HepG2 (cell line): Measurements from ENCODE around the gene MTA2. TPM values are rescaled to one million over a fixed set of nuclear protein-coding genes. Genes with fewer than 3 reads are reported as not detected.
"Not testable (repeated sequence)": the region's sequence is repeated elsewhere in the genome, so short reads cannot be mapped to it uniquely, and the experiment has no call there.

Experiments used
- ATAC-seq: fragments of 200-7000 bp; cut with Tn5 transposase; 3 replicates; pipeline ENCODE4 v1.9.1; 2020; ENCODE audit warnings: mild to moderate bottlenecking, moderate library complexity
- BruUV-seq: library from RNA; stranded (reverse); fragments of 400-500 nt; replicated peaks from 2 replicates; lab custom pipeline; 2021; lab: Mats Ljungman, UMichigan
- CTCF ChIA-PET: fragments of 300-600 bp; formaldehyde crosslinking; extraction: SDS; loops from one replicate; lab custom pipeline; 2021; ENCODE audit warnings: low total read pairs, inconsistent platforms, low intra/inter-chr PET ratio; lab: Yijun Ruan, JAX
- POLR2A ChIA-PET: fragments of 350-600 bp; sonication (Branson Sonifier 250); formaldehyde crosslinking; loops from one replicate; lab custom pipeline; 2020; ENCODE audit warnings: antibody characterized with exemption, inconsistent platforms; lab: Yijun Ruan, JAX
- DNase-seq: peaks from one replicate; pipeline ENCODE4 v3.0.0-alpha.2; 2015; ENCODE audit warnings: low spot score
- FAIRE-seq: peaks from 3 replicates; lab custom pipeline; 2011; peaks lifted over from hg19 to GRCh38; lab: Jason Lieb, UNC
- H2AFZ ChIP-seq: one replicate; pipeline ENCODE4 v1.6.1; 2011; ENCODE audit warnings: low read length, inconsistent platforms
- H3K27ac ChIP-seq: fragments of 300-600 bp; 3 replicates; pipeline ENCODE4 v1.8.0; 2011; ENCODE audit warnings: mixed run types, mild to moderate bottlenecking, mixed read lengths, low read length, inconsistent platforms; ENCODE audit not compliant: insufficient read depth; ENCODE audit errors: extremely low read length
- H3K27me3 ChIP-seq, 2 experiments: fragments of 200-600 bp in 1 of 2; 2 replicates in 1 of 2; 3 replicates in 1 of 2; pipeline versions ENCODE4 v1.6.0 to v1.8.0; 2011; ENCODE audit warnings: low read length in 2 of 2, mild to moderate bottlenecking in 2 of 2, moderate library complexity in 2 of 2, inconsistent platforms in 1 of 2; ENCODE audit not compliant: insufficient read depth in 2 of 2, control insufficient read depth in 1 of 2
- H3K36me3 ChIP-seq, 2 experiments: fragments of 200-600 bp in 1 of 2; replicated peaks in 1 of 2; 2 replicates in 1 of 2; 3 replicates in 1 of 2; pipeline versions ENCODE4 v1.5.1 to v1.8.0; 2011; ENCODE audit warnings: low read length in 2 of 2, inconsistent platforms in 1 of 2; ENCODE audit not compliant: insufficient read depth in 2 of 2, control insufficient read depth in 1 of 2
- H3K4me1 ChIP-seq: 2 replicates; pipeline ENCODE4 v1.5.1; 2012; ENCODE audit warnings: low read length, inconsistent platforms; ENCODE audit not compliant: insufficient read depth
- H3K4me2 ChIP-seq: 2 replicates; pipeline ENCODE4 v1.6.0; 2011; ENCODE audit warnings: low read depth, low read length, inconsistent platforms
- H3K4me3 ChIP-seq, 3 experiments: fragments of 200-600 bp in 1 of 3; sonication (generic), shearing (Covaris generic) in 1 of 3; replicated peaks in 1 of 3; 2 replicates each; pipeline ENCODE4 v1.5.1; 2011 to 2016; ENCODE audit warnings: low read length in 3 of 3, inconsistent platforms in 2 of 3, low read depth in 2 of 3, mild to moderate bottlenecking in 2 of 3, control low read depth in 1 of 3, mixed read lengths in 1 of 3; ENCODE audit not compliant: insufficient read depth in 1 of 3
- H3K79me2 ChIP-seq: one replicate; pipeline ENCODE4 v1.6.1; 2011; ENCODE audit warnings: low read length, inconsistent platforms; ENCODE audit not compliant: insufficient read depth
- H3K9ac ChIP-seq: 2 replicates; pipeline ENCODE4 v1.6.0; 2011; ENCODE audit warnings: mild to moderate bottlenecking, low read depth, low read length, inconsistent platforms; ENCODE audit not compliant: insufficient read depth
- H3K9me3 ChIP-seq: 2 replicates; pipeline ENCODE4 v1.5.1; 2012; ENCODE audit warnings: mild to moderate bottlenecking, low read length
- H4K20me1 ChIP-seq: 2 replicates; pipeline ENCODE4 v1.6.0; 2011; ENCODE audit warnings: inconsistent platforms, mild to moderate bottlenecking, low read length, moderate library complexity; ENCODE audit not compliant: insufficient read depth
- E2F1 ChIP-seq: sonication (generic); formaldehyde crosslinking; IDR thresholded peaks from 2 replicates; pipeline ENCODE4 v1.5.0; 2020; ENCODE audit warnings: missing genetic modification reagents
- HOXA7 ChIP-seq: sonication (generic); formaldehyde crosslinking; IDR thresholded peaks from 2 replicates; pipeline ENCODE4 v1.8.1; 2022; ENCODE audit warnings: mild to moderate bottlenecking, missing genetic modification reagents, moderate library complexity
- JUN ChIP-seq: sonication (generic); formaldehyde crosslinking; IDR thresholded peaks from 2 replicates; pipeline ENCODE4 v1.4.0; 2020; ENCODE audit warnings: mild to moderate bottlenecking, missing genetic modification reagents
- MTA1 ChIP-seq: sonication (generic); formaldehyde crosslinking; IDR thresholded peaks from 2 replicates; pipeline ENCODE4 v1.4.0; 2020; ENCODE audit warnings: missing genetic modification reagents, mild to moderate bottlenecking, borderline replicate concordance
- POLR2AphosphoS5 ChIP-seq: IDR thresholded peaks from 2 replicates; pipeline ENCODE4 v1.6.1; 2012; ENCODE audit warnings: low read depth, low read length
- TBX2 ChIP-seq: sonication (generic); formaldehyde crosslinking; IDR thresholded peaks from 2 replicates; pipeline ENCODE4 v1.5.0; 2020; ENCODE audit warnings: missing genetic modification reagents, mild to moderate bottlenecking, borderline replicate concordance
- ZFP91 ChIP-seq: sonication (generic); formaldehyde crosslinking; IDR thresholded peaks from 2 replicates; pipeline ENCODE4 v1.9.0; 2022; ENCODE audit warnings: missing genetic modification reagents, mild to moderate bottlenecking, borderline replicate concordance
- ZNF160 ChIP-seq: sonication (generic); formaldehyde crosslinking; IDR thresholded peaks from 2 replicates; pipeline ENCODE4 v1.8.0; 2022; ENCODE audit warnings: mild to moderate bottlenecking, inconsistent platforms, missing genetic modification reagents
- ZNF879 ChIP-seq: sonication (generic); formaldehyde crosslinking; IDR thresholded peaks from 2 replicates; pipeline ENCODE4 v1.8.1; 2023; ENCODE audit warnings: missing genetic modification reagents
- WGBS: methylation state at CpG from one replicate; pipeline ENCODE4 v1.1.6; 2017; ENCODE audit warnings: low lambda C conversion rate; 5-methylcytosine and 5-hydroxymethylcytosine counted together
- in situ Hi-C: cut with HindIII; loops from 2 replicates; pipeline ENCODE4 v1.10.0; 2017; ENCODE audit warnings: low pct_unique_long_range_greater_than_20kb; ENCODE audit not compliant: extremely low pct_ligation_motif_present
- intact Hi-C: fragments of 100-400 bp; cut with micrococcal nuclease; formaldehyde crosslinking; loops from one replicate; pipeline ENCODE4 v1.10.0; 2022; ENCODE audit not compliant: unreplicated experiment
- polyA plus RNA-seq, 8 experiments: library from polyadenylated mRNA; depleted of rRNA in 3 of 8; stranded (reverse) in 7 of 8; unstranded in 1 of 8; fragments of >200 nt; fragmentation: Illumina TruSeq in 4 of 8; extraction: Trizol in 4 of 8; gene quantifications; 2 replicates each; pipeline versions ENCODE4 v1.2.1 to v1.2.3, GENCODE V29; 2011 to 2016; ENCODE audit warnings: low read depth in 4 of 8, missing spikeins in 1 of 8, mixed read lengths in 1 of 8; ENCODE audit not compliant: insufficient read depth in 1 of 8
- total RNA-seq, 5 experiments: library from RNA; depleted of rRNA; stranded (reverse); fragments of >200 nt; fragmentation: Illumina TruSeq; extraction: Trizol; gene quantifications; 2 replicates each; pipeline ENCODE4 v1.2.3, GENCODE V29; 2016; ENCODE audit warnings: low read depth in 1 of 5

The MTA2 gene
- total and polyA plus RNA-seq, 2 of the 13 experiments (the other 11 are each of a cell fraction or from before 2014, with no cell fraction given) = 14.0 to 70.0 TPM

- Histone ChIP-seq H3K27ac (peak overlapping the region; percentile 47), H3K36me3 (peaks cover 10 to 58% of the 10 kb centered on the region in 2 experiments), H4K20me1 (peaks cover 14% of the 10 kb centered on the region; the same call in 1 of the 2 replicates), H3K4me1 (peaks cover 70% of the 10 kb centered on the region)
- not testable (repeated sequence) for H3K4me3 ChIP-seq, ATAC-seq, H3K4me2 ChIP-seq, H2AFZ ChIP-seq, H3K27me3 ChIP-seq, H3K79me2 ChIP-seq, H3K9me3 ChIP-seq, FAIRE-seq, DNase-seq, H3K9ac ChIP-seq
- intact Hi-C loops = loop anchor here (1.0 to 2.0 kb wide), 3 partner anchors 17 to 165 kb away; no protein-coding TSS in a partner anchor
- ChIA-PET POLR2A (interaction anchor here (1.2 to 2.3 kb wide), 6 partner anchors 8 to 112 kb away, joined by 3 to 22 read pairs (median 4); partner anchors contain the start of genes AHNAK, EEF1G, LBHD1 and TUT1), CTCF (interaction anchor here (0.7 to 2.9 kb wide), 5 partner anchors 11 to 179 kb away, joined by 3 to 32 read pairs (median 10); no protein-coding TSS in a partner anchor)
- 100% methylated on average over 2 of the region's 5 CpGs for WGBS
- in situ Hi-C loops = loop anchor here (5.0 kb wide), 1 partner anchor 162 kb away; no protein-coding TSS in a partner anchor
- BruUV-seq = TSS peak; percentile 98
- peak; percentile 25; the same call in 1 of the 2 replicates for TF ChIP-seq POLR2AphosphoS5
Observed at GRCh38 chr11:62559626-62560025, 42.0 kb downstream of the MTA2 start.

- no peak overlapping the region for H3K4me2 ChIP-seq
- peaks cover 70% of the 10 kb centered on the region for H3K4me1 ChIP-seq
- H4K20me1 ChIP-seq = peaks cover 14% of the 10 kb centered on the region; the same call in 1 of the 2 replicates
- intact Hi-C loops = no loop called here
- H3K79me2 ChIP-seq = peaks cover 6% of the 10 kb centered on the region
- CTCF ChIA-PET = interaction anchor here (2.4 to 2.9 kb wide), 2 partner anchors 16 to 165 kb away, joined by 10 to 19 read pairs; no protein-coding TSS in a partner anchor
- ATAC-seq (no peak), DNase-seq (no peak), FAIRE-seq (no peak)
- WGBS = 95% methylated on average over 8 of the region's 8 CpGs
- BruUV-seq = no TSS peak
- TF ChIP-seq ZFP91 (CRISPR knock-in tag) = no peak
- TF ChIP-seq ZNF160 (CRISPR knock-in tag) = no peak
- no peak for TF ChIP-seq ZNF879 (CRISPR knock-in tag)
- TF ChIP-seq TBX2 (CRISPR knock-in tag) = no peak
- no peak for TF ChIP-seq HOXA7
- no peak for TF ChIP-seq JUN (CRISPR knock-in tag)
- TF ChIP-seq MTA1 (CRISPR knock-in tag) = no peak
- no peak for TF ChIP-seq E2F1 (CRISPR knock-in tag)
- no peak overlapping the region for H2AFZ ChIP-seq
- H3K9ac ChIP-seq = no peak overlapping the region
- H3K27me3 ChIP-seq = no peaks in the 10 kb centered on the region
- H3K9me3 ChIP-seq = no peaks in the 10 kb centered on the region
- in situ Hi-C loops = loop anchor here (5.0 kb wide), 1 partner anchor 162 kb away; no protein-coding TSS in a partner anchor
- peaks cover 10 to 56% of the 10 kb centered on the region in 2 experiments for H3K36me3 ChIP-seq
- POLR2A ChIA-PET = interaction anchor here (0.7 to 1.6 kb wide), 5 partner anchors 12 to 61 kb away, joined by 3 to 5 read pairs (median 3); partner anchors contain the start of genes AHNAK, EEF1G and TUT1
- no peak overlapping the region for H3K27ac ChIP-seq
- no peak overlapping the region for H3K4me3 ChIP-seq
Observed at GRCh38 chr11:62559204-62559603, 42.5 kb downstream of the MTA2 start.
